ENCODE results near the gene NIF3L1.

NIF3L1 gene, protein sequence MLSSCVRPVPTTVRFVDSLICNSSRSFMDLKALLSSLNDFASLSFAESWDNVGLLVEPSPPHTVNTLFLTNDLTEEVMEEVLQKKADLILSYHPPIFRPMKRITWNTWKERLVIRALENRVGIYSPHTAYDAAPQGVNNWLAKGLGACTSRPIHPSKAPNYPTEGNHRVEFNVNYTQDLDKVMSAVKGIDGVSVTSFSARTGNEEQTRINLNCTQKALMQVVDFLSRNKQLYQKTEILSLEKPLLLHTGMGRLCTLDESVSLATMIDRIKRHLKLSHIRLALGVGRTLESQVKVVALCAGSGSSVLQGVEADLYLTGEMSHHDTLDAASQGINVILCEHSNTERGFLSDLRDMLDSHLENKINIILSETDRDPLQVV

GRCh38 chr2:200888704-200889625 lies at the start of gene NIF3L1, which contains the start of gene PPIL3:
TSS of gene NIF3L1 (plus strand) at chr2:200889371. CDS start at chr2:200891944, 2,573 bp downstream.
TSS of gene PPIL3 (minus strand) at chr2:200889077. CDS start at chr2:200887615, 1,462 bp downstream.
- in situ Hi-C loops (cut with MboI; ENCODE audit: low pct_unique_long_range_greater_than_20kb, low sequenced_read_pairs, unreplicated experiment): no loop called here
- TF ChIP-seq CTCF (IDR thresholded peaks at IDR 0.05; ENCODE audit: extremely low read depth, insufficient read depth, missing control alignments): no peak
- DNase-seq (ENCODE audit: low spot score): peak; percentile 86

- no peak for TF ChIP-seq CTCF (IDR thresholded peaks at IDR 0.05; ENCODE audit: extremely low read depth, insufficient read depth, missing control alignments)
- DNase-seq (ENCODE audit: low spot score): no peak
- in situ Hi-C loops (cut with MboI; ENCODE audit: low pct_unique_long_range_greater_than_20kb, low sequenced_read_pairs, unreplicated experiment): no loop called here
These were observed 49.7 kb upstream of the NIF3L1 start for GRCh38 chr2:200839513-200839912.

DNA sequence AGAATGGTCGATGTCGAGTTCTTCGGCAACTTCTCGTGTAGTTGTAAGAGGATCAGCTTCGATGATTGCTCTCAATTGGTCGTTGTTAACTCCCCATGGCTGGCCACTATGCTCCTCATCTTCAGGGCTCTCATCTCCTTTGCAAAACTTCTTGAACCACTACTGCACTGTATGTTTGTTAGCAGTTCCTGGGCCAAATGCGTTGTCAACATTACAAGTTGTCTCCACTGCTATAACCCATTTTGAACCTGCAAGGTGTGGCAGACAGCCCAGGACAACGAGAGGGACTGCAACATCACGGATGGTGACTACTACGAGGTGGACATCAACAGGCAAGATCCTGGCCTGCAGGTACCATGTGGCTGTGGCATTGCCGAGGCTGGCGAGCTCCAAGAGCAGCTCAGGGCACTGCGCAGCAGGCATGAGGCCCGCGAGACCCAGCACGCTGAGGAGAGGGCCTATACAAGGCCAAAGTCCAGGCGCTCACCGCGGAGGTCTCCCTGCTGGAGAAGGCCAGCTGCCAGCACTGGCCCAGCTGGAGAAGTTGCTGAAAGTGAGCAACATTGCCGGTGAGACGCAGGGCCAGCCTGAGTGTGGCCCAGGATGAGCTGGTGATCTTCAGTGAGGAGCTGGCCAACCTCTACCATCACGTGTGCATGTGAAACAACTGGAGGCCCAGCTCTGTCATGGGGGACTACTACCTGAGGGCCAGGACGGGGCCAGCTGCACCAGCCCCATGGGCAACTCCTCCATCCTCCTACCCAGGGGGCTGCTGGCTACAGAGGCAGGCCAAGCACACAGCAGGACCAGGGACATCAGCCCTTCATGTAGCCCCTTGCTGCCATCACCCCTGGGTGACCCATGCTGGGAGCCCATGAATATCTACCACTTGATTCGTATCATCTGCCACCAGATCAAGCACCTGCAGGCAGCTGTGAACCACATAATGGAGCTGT lies 44.9 kb upstream of the NIF3L1 start:
- in situ Hi-C loops (cut with MboI; ENCODE audit: low pct_unique_long_range_greater_than_20kb, low sequenced_read_pairs, unreplicated experiment): no loop called here
- TF ChIP-seq CTCF (IDR thresholded peaks at IDR 0.05; ENCODE audit: extremely low read depth, insufficient read depth, missing control alignments): no peak
- DNase-seq (ENCODE audit: low spot score): no peak

GRCh38 chr2:200845194-200845593 lies 44.0 kb upstream of the NIF3L1 start:
- no peak for DNase-seq (ENCODE audit: low spot score)
- no peak for TF ChIP-seq CTCF (IDR thresholded peaks at IDR 0.05; ENCODE audit: extremely low read depth, insufficient read depth, missing control alignments)
- in situ Hi-C loops (cut with MboI; ENCODE audit: low pct_unique_long_range_greater_than_20kb, low sequenced_read_pairs, unreplicated experiment): no loop called here

- TF ChIP-seq CTCF (IDR thresholded peaks at IDR 0.05; ENCODE audit: extremely low read depth, insufficient read depth, missing control alignments): no peak
- in situ Hi-C loops (cut with MboI; ENCODE audit: low pct_unique_long_range_greater_than_20kb, low sequenced_read_pairs, unreplicated experiment): no loop called here
- no peak for DNase-seq (ENCODE audit: low spot score)
These were observed 43.4 kb upstream of the NIF3L1 start for GRCh38 chr2:200845669-200846325.

All from GM13977 (cell line).